ENCODE data around the gene SCTR.

The SCTR gene

DNA sequence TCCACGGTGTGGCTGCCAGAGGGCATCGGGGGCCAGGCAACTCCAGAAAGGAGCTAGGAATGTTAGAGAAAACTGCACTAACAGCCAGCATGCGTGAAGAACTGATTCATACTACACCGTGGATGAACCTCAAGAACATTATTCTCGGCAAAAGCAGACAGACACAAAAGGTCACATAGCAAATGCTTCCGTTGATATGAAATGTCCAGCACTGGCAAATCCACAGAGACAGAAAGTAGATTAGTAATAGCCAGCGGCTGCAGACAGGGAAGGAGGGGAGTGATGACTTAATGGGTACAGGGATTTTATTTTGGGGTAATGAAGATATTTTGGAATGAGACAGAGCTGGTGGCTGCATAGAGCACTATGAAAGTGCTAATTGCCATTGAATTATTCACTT is 37.4 kb downstream of the SCTR start:
- no peak for DNase-seq

DNA sequence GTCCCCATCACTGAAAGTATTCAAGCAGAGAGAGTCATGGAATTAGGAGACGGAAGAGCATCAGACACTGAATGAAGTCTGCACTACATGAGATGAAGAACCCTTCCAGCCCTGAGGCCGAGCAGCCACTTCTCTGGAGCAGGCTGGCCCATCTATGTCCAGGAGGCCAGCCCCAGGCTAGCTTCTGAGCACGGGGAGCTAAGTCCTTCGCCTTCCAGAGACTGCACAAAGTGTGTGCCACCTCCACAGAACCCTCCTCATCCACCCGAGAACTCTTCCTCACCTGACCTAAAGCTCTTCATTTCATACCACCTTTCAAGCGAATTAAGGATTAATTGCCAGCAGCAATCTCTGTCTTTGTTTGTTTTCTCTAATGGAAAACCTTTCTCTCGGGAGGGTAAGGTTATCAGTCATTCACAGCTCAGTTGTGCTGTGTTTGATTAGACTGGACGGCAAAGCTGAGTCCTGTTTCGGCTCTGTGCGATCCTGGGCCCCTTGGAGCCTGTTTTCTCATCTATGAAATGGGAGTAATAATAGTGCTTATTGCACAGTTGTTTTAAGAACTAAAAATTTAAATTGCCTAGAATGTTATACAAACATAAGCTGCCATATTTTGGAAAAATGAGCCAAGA is 38.0 kb downstream of the SCTR start:
- no peak for DNase-seq

DNA sequence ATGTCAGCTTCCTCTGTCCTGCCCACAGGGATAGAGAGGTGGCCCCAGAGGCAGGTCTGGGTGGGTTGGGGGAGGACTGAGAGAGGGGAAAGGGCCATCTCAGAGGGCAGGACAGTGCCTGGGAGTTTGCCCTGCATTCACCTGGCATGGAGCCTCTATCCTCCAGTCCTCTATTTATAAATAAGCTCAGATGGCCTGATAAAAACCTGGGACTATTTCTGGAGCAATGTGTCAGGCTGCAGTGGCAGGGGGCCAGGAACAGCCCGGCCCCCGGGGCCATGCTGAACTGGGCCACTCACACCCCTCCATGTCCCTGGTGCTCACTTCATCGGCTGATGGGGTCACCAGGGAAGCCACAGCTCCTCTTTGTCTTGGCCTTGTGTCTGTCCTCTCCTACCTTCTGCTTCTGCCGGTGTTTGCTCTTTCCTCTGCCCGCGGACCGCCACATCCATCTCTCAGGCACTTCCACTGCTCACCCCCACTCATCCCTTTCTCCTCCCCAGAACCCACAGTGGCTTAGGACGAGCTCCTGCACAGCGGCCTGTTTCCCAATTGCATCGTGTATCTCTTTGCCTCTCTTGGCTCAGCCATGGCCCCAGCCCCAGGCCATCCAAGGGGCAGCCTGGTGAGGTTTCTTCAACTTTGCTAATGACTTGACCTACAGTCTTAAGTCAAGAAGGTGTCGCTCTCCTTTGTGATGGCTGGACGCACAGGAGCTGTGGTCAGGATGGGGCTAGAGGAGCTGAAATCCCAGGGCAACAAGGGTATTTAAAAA is 38.8 kb downstream of the SCTR start:
- DNase-seq, result no peak

DNA sequence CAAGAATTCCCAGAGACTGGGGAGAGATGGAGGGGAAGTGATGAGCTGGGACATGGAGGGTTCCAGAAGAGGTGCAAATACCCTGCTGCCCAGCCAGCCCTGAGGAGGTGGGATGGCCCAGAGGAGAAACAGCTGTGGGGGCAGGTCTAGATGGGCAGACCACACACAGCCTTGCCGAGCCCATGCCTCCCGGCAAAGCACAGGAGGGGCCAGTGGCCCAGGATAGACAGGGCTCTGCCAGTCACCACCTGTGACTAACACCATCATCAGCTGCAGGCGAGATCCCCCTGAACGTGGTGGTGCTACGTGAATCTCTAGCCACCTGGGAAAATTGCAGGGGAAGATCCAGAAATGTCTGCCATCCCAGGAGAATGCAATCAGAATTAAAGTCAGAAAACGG is 39.4 kb downstream of the SCTR start:
- DNase-seq, result no peak

DNA sequence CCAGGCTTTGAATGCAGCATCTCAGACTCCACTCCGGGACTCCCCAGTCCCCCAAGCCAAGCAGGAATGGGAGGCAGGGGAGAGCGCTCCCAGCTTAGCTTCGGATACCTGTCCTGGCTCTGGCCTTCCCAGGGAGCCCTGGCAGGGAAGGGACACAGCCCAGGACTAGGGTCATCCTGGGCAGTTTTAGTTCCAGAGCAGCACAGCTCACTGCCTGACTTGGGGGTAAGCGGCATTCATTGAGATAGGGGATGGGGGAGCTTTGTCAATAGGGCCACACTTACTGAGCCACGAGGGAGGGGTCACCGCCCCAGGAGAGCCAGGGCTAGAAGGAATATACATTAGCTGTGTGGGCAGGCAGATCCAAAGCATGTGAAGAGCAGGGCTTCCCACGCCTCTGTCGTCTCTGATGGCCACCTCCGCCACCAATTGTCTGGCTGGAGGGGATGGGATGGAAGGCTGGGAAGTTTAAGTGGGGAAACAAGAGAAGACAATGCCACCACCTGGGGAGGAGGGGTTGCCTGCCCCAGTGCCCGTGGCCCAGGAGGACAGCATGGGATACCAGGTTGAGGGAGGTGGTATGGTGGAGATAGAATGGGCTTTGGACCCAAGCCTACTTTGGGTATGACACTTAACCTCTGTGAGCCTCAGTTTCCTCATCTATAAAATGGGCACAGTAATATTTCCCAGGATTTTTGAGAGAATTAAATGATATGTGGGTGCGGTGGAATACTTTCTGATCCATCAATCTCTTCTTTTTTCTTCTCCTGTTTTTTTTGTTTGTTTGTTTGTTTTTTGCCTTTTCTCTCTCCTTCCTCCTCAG is 40.2 kb downstream of the SCTR start:
- DNase-seq, result no peak

DNA sequence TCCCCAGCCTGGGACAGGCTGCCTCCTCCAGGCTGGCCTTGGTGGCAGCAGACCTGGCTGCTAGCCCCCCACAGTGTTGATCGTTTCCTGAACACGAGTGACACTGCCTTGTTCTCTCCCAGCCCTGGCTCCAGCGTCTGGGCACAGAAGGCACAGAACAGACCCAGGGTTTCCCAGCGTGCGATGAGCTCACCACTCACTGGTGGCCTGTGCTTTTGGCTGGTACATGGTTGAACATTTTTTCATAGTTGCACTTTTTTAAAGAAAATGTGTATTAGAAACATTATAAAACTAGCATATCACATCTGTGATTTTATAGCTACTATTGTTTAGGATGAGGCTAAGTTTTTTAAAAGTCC is 40.9 kb downstream of the SCTR start:
- no peak for DNase-seq

DNA sequence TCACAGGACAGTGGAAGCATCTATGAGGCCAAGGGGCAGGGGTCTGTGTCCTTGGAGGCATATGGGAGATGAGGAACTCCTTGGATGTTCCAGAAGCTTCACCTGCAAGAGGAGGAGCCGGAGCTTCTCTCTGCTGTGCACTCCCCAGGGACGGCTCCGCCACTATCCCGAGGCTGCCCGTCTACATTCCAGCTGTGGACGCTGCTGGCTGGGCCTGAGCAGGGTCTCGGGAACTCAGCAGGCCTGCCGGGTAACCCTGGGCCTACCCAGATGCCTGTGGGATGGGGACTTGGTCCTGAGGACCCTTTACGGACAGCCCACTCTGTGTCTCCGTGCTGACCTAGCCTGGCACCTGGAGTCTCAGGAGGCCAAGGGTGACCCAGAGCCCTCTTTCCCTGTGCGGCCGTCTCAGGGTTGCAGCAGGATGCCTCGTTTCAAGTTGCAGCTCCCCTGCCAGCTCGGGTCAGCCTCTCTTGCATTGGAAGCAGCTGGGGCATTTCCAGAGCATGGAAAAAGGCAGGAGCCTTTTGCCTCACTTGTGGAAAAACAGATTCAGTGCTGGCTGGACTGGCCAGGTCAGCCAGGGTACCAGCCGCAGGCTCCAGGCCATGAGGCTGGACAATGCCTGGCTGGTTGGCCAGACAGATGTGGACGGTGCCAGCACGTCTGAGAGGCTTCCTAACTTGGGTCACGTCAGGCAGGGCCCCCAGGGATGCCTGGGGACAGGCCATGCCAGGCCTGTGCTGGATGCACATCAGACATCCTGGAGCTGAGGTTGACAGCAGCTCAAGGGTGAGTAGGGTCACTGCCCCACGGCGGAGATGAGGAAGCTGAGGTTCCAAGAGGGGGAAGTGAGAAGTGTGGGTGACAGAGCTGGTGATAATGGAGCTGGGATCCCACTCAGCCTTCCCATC is 41.5 kb downstream of the SCTR start:
- no peak for DNase-seq

DNA sequence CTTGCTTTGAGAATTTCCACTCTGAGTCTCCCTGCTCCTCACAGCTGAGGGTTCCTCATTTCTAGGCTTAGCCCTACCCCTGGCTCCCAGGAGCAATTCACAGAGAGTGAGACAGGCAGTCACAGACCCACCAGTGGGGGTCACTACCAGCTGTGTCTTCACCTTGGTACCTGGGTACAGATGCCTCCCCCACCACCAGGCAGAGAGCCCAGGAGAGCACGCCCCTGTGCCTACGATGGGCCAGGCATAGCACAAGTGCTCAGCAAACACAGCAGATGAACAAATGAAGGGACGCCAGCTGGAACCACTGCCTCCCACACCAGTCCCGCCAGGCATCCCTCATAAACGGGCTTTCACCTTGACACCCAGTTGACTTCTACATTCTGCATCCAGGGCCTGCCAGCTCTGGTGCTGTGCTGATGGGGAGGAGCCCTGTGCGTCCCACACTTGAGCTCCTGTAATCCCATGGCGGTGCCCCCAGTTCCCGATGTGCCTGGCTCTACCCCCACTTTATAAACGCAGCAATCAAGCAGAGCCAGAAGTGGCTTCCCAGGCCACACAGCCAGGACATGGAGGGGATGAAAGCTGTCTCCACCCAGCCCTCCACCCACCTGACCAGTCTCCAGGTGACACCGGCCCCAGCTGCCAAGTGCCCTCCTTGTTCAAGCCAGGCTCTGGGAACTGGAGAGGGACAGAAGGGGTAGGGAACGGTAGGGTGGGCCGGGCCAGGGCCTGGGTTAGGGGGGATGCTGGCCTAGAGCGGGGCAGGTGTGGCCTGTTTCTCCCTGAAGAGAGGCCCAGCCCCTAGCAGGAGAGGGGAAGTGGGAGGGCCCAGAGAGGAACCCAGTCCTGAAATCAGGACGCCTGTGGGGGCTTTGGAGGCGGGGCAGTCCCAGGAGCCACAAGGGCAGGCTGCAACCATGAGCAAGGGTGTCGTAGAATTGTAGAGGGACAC is 42.5 kb downstream of the SCTR start:
- DNase-seq, result no peak

DNA sequence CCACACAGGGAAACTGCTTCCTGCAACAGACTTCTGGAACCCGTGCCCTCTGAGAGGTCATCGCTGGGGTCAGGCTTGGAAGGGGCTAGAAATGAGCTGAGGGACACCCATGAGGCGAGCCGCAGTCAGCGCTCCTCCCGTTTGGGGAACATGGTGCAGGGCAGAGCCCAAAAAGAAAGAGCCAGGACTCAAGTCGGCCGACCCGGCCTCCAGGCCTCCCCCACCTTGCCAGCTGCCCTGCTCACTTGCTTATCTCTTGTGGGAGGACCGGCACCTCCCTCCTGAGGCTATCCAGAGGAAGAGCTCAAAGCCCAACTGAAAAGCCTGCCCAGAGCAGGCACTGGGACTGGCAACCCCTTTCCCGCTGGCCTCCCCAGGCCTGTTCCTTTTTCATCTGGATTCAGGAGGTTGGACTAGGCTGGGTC is 43.6 kb downstream of the SCTR start:
- DNase-seq, result no peak

DNA sequence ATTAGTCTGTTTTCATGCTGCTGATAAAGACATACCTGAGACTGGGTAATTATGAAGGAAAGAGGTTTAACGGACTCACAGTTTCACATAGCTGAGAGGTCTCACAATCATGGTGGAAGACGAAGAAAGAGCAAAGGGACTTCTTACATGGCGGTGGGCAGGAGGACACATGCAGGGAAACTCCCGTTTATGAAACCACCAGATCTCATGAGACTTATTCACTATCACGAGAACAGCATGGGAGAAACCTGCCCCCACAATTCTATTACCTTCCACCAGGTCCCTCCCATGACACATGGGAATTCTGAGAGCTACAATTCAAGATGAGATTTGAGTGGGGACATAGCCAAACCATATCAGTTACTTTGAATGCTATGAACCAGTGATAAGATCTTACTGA is 44.1 kb downstream of the SCTR start:
- no peak for DNase-seq

DNA sequence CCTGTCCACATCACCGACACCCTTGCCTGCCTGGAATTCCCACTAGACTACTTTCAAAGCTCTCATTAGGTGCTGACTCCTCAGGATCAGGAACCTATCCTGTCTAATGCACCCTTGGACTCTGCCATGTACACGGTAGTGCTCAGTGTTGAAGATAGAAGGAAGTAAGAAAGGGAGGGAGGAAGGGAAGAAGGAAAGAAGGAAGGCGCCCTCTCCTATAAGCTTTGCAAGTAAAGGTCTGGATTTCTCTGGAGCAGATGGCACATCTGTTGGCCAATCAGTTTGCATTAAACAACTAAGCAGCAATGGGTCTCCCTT is 45.3 kb downstream of the SCTR start:
- no peak for DNase-seq

DNA sequence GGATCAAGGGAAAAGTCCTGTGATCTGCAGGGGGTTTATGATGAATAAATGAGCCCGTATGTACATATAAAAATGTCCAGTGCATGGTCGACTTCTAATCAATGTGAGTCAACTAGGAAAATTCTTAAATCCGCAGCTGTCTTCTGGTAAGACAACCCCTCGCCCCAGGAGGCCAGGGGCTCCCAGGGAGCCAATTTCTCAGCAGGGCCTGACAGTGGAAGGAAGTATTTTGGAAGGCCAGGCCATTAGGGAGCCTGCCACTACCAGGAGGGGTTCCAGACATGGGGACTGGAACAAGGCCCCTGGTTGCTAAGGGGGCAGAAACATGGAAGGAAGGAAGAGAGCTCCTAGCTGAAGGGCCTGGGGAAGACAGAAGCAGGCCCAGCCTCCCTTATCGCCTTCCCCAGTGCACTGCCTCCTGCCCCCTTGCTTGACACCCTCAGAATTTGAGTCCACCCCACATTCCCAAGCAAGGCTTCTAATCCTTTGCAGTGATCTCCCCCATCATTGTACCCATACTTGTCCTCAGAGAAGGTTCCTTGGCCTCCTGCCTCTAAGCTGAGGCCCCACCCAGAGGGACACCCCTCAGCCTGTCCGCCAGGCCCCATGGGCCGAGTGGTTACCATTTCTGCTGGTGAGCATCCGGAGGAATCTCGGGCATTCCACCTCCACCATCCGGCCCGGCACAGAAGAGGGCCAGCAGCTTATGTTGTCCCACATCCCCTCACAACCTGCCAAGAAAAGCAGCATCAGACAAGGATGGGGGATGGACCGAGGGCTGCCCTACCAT is 45.9 kb downstream of the SCTR start:
- DNase-seq, result no peak

DNA sequence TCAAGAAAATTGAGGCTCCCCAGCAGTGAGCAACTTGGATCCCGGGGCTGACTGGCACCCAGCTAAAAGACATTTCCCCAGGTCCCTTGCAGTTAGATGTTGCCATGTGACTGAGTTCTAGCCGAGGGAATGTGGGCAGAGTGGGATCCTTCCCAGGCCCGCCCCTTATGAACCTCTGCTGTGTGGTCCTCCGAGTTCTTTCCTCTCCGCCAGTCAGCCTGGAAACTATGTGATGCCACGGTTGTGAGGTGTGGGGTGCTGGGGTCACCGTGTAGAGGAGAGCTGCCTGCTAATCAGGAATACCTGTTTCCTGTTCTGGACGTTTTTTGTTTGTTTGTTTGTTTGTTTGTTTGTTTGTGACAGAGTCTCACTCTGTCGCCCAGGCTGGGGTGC is 47.2 kb downstream of the SCTR start:
- no peak for DNase-seq

DNA sequence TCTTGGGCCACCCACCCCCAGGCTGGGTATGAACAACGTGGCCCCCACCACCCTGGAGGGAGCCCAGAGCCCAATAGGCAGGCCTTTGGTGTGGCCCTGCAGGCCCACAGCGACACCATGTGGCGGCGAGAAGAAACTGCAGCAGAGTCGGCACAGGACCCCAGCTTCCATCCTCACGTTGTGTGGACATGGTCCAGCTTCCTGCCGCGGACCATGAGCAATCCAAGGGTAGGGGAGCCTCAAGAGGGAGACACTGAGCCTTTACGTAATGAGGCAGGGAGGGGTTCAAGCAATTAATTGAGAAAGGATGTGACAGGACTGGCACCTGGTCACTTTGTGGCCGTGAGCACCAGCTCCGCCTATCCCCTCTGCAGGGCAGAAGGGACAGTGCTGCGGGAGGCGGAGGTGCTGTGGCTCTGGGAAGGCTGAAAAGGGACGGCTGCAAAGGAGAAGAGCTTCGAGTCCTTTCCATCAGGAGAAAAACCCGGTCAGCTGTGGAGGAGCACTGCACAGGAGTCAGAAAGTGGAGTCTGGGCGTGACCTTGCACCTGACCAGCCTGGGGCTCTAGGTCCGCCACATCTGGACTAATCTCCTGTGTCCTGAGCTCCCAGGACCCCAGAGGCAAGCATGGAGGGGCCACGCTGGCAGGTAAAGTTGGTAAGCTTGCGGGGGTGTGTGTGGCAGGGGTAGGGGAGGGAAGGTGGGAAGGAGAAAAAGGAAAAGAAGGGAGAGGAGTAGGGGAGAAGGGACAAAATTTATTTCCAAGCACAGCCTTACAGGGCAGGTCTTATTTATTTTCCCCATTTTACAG is 47.8 kb downstream of the SCTR start:
- DNase-seq, result no peak

DNA sequence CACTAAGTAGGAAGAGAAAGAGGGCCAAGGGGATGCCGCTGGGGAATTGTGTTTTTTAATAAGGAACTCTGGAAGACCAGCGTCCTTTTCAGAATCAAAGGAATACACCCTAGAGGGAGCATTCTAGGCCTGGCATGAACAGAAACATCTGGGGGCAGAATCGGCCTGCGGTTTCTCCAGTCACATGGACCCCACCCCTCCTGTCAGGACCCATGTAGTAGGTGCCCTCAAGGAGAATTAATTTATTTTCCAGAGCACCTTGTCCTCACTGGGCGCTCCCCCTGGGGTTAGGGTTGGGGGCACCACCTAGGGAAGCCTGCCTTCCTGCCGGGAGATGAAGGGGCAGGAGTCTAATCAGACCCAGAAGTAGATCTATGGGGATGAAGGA is 48.4 kb downstream of the SCTR start:
- DNase-seq, result no peak

DNA sequence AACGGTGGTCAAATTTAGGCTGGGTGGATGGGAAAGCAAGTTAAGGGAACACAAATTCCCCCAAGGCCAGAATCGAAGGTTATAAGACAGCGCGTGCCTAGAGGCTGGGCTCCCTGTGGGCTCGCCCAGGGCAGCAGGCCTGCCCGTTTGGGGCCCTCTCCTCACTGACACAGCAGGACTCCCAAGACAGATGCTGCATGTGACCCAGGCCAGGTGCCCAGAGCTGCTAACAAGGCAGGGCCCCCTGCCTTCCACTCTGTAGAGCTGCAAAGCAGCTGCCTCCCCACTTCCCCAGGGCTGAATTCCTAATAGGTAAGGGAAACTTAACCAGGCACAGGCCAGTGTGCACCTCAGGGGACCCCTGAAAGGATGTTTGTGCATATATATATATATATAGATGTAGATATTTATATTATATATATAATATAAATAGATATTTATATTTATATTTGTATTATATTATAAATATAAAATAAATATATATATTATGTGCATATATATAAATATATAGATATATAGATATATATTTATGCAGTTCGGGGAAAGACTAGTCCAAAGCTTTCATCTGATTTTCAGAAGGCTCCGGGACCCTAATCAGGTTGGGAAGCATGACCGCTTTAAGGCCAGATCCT is 48.9 kb downstream of the SCTR start:
- no peak for DNase-seq

DNA sequence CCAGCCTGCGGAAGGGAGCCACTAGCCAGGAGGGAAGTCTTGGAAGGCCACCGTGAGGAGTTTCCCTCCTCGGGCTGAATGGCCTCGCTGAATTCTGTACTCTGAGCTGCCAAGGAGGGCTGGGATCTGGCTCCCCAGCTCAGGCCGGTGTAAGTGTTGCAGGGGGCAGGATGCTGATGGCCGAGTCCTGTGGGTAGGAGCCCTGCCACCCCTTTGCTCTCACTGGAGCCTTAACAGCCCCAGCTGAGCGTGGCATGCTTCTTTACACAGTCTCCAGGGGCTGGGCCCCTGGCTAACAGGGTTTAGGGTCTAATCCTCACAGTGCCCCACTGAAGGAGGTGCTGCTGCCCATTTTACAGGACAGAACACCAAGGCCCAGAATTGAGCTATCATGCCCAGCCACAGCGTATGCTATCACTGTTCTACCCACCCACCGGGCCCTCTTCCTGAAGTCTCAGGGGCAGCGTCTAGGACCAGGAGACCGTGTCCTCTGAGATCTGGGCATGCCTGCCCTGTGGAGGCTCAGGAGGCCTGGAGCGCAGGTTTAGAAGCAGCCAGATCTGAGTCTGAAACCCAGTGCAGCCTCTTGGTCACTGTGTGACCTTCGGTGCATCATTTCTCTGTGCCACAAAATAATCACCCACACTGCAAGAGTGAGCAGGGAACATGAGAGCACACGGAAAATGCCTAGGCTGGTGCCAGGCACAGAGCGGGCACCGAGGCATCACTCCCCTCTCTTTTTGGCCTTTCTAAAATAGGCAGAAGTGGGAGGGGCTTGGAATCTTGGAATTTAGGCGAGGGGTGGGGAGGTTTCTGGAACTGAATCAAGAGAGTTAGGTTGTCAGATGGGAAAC is 49.7 kb downstream of the SCTR start:
- DNase-seq, result no peak

DNA sequence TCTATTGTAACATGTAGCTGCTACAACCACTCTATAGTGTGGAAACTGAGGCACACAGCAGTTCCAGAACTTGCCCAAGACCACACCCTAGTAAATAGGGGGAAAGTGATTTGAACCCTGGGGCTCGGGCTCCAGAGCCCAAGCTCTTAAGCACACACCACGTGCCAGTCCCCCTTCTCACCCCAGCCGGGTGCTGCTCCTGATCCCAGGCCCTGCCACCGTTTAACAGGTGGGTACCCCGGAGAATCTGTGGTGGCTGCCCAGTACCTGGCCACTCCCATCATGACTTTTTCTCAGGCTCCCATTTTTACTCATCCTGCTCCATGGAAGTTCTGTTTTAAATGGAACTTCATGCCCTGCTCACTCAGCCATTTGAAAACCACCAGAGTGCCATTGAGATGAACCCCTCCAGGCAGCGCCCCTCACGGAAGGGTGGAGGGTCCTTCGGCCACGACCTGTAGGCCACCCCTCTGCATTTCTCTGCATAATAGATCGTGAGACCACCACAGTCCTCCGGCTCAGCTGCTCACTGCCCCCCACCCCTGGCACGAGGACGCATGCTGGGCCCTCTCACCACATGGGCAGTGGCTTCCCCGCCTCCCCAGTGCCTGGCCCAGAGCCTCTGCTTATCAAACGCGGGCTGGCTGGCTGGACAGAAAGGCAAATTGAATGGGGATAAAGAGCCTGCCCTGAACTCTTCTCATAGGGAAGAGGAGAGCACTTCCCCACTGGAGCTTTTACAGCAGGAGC is 50.5 kb downstream of the SCTR start:
- DNase-seq, result no peak

Measured in NCI-H187 (cell line).